H1 (cell line): Measurements from ENCODE around the gene DNAJB12. TPM values are rescaled to one million over a fixed set of nuclear protein-coding genes. Genes with fewer than 3 reads are reported as not detected.

ENCODE experiments used
- CTCF ChIA-PET: fragments of 300-600 bp; sonication (Branson Sonifier 250); formaldehyde crosslinking; loops from one replicate; lab custom pipeline; 2021; ENCODE audit not compliant: partially characterized antibody; lab: Charles Lee
- POLR2A ChIA-PET: fragments of 300-600 bp; sonication (Branson Sonifier 250); formaldehyde crosslinking; loops from one replicate; lab custom pipeline; 2021; ENCODE audit warnings: inconsistent platforms; ENCODE audit not compliant: partially characterized antibody; lab: Charles Lee
- DNase-seq, 2 experiments: peaks; one replicate each; pipeline versions ENCODE4 v3.0.0 to v3.0.0-alpha.2; 2010 to 2022; ENCODE audit warnings: low spot score in 2 of 2, low read depth in 1 of 2, mixed read lengths in 1 of 2
- FAIRE-seq: peaks from 2 replicates; lab custom pipeline; 2011; peaks lifted over from hg19 to GRCh38; lab: Jason Lieb, UNC
- H2AFZ ChIP-seq: 2 replicates; pipeline ENCODE4 v1.8.1; 2012; ENCODE audit warnings: low read length, inconsistent platforms
- H2AK5ac ChIP-seq: 2 replicates; pipeline ENCODE4 v1.6.1; 2013; ENCODE audit warnings: low read depth, low read length
- H2BK120ac ChIP-seq: replicated peaks from 2 replicates; pipeline ENCODE3; 2013; ENCODE audit warnings: low read depth, low read length, inconsistent platforms
- H2BK12ac ChIP-seq: 2 replicates; pipeline ENCODE4 v1.6.1; 2013; ENCODE audit warnings: low read depth, low read length
- H2BK15ac ChIP-seq: 2 replicates; pipeline ENCODE4 v1.6.1; 2013; ENCODE audit warnings: low read length
- H2BK20ac ChIP-seq: 2 replicates; pipeline ENCODE4 v1.6.1; 2013; ENCODE audit warnings: low read length
- H2BK5ac ChIP-seq: 2 replicates; pipeline ENCODE4 v1.6.1; 2013; ENCODE audit warnings: low read depth, low read length
- H3K14ac ChIP-seq: 2 replicates; pipeline ENCODE4 v1.6.1; 2013; ENCODE audit warnings: inconsistent platforms; ENCODE audit not compliant: insufficient read length
- H3K18ac ChIP-seq: 2 replicates; pipeline ENCODE4 v1.6.1; 2013; ENCODE audit warnings: low read length; ENCODE audit errors: extremely low read depth
- H3K23ac ChIP-seq: 2 replicates; pipeline ENCODE4 v1.6.1; 2013; ENCODE audit warnings: inconsistent platforms; ENCODE audit not compliant: insufficient read length
- H3K23me2 ChIP-seq: 2 replicates; pipeline ENCODE4 v1.6.1; 2013; ENCODE audit warnings: low read depth, low read length
- H3K27ac ChIP-seq: 2 replicates; pipeline ENCODE4 v1.6.1; 2011; ENCODE audit warnings: low read depth, low read length, inconsistent platforms
- H3K27me3 ChIP-seq, 4 experiments: replicated peaks in 1 of 4; 1 replicate in 1 of 4; 2 replicates in 3 of 4; pipeline versions ENCODE4 v1.6.1 to v1.8.1; 2011 to 2013; ENCODE audit warnings: low read length in 3 of 4, mild to moderate bottlenecking in 3 of 4, inconsistent platforms in 2 of 4, mixed read lengths in 2 of 4, moderate library complexity in 1 of 4; ENCODE audit not compliant: control insufficient read depth in 3 of 4, insufficient read depth in 3 of 4; ENCODE audit errors: extremely low read depth in 1 of 4
- H3K36me3 ChIP-seq, 4 experiments: 2 replicates each; pipeline versions ENCODE4 v1.6.1 to v1.8.1; 2011 to 2013; ENCODE audit warnings: mild to moderate bottlenecking in 4 of 4, low read length in 3 of 4, moderate library complexity in 2 of 4, control low read depth in 1 of 4, inconsistent platforms in 1 of 4; ENCODE audit not compliant: insufficient read depth in 4 of 4, control insufficient read depth in 2 of 4
- H3K4ac ChIP-seq: replicated peaks from 2 replicates; pipeline ENCODE3; 2013; ENCODE audit warnings: low read length, low read depth, mixed read lengths, inconsistent platforms; ENCODE audit not compliant: insufficient read length
- H3K4me1 ChIP-seq, 4 experiments: replicated peaks in 1 of 4; 1 replicate in 1 of 4; 2 replicates in 3 of 4; pipeline versions ENCODE4 v1.6.1 to v1.8.1; 2011 to 2013; ENCODE audit warnings: low read length in 3 of 4, inconsistent platforms in 2 of 4, mixed read lengths in 1 of 4; ENCODE audit not compliant: insufficient read depth in 4 of 4, control insufficient read depth in 3 of 4
- H3K4me2 ChIP-seq, 2 experiments: 2 replicates each; pipeline versions ENCODE4 v1.6.1 to v1.8.1; 2011 to 2013; ENCODE audit warnings: low read depth in 2 of 2, low read length in 2 of 2, control low read depth in 1 of 2, inconsistent platforms in 1 of 2, mild to moderate bottlenecking in 1 of 2; ENCODE audit not compliant: insufficient read depth in 1 of 2
- H3K4me3 ChIP-seq, 4 experiments: fragments of 200-600, 300-600 bp in 1 of 4; sonication (generic), shearing (Covaris generic), sonication (Bioruptor Twin) in 1 of 4; 2 replicates each; pipeline versions ENCODE4 v1.5.1 to v1.8.1; 2011 to 2016; ENCODE audit warnings: low read length in 4 of 4, low read depth in 3 of 4, control low read depth in 2 of 4, inconsistent platforms in 2 of 4, mild to moderate bottlenecking in 2 of 4, mixed read lengths in 1 of 4, moderate library complexity in 1 of 4; ENCODE audit not compliant: insufficient read depth in 2 of 4; ENCODE audit errors: extremely low read depth in 1 of 4
- H3K56ac ChIP-seq: replicated peaks from 2 replicates; pipeline ENCODE3; 2013; ENCODE audit warnings: low read depth, mild to moderate bottlenecking, mixed read lengths, low read length, inconsistent platforms; ENCODE audit not compliant: insufficient read length
- H3K79me1 ChIP-seq: 2 replicates; pipeline ENCODE4 v1.6.1; 2013; ENCODE audit warnings: low read depth, low read length, control low read depth
- H3K79me2 ChIP-seq, 2 experiments: 2 replicates each; pipeline versions ENCODE4 v1.6.1 to v1.8.1; 2012 to 2013; ENCODE audit warnings: low read length in 2 of 2, mild to moderate bottlenecking in 2 of 2, inconsistent platforms in 1 of 2; ENCODE audit not compliant: insufficient read depth in 2 of 2, control insufficient read depth in 1 of 2
- H3K9ac ChIP-seq, 4 experiments: replicated peaks in 1 of 4; 1 replicate in 1 of 4; 2 replicates in 3 of 4; pipeline versions ENCODE4 v1.6.1 to v1.8.1; 2011 to 2013; ENCODE audit warnings: low read depth in 3 of 4, low read length in 3 of 4, control low read depth in 2 of 4, mild to moderate bottlenecking in 2 of 4, moderate library complexity in 2 of 4, inconsistent platforms in 1 of 4; ENCODE audit errors: extremely low read depth in 1 of 4
- H3K9me3 ChIP-seq, 2 experiments: 2 replicates each; pipeline versions ENCODE4 v1.6.1 to v1.8.1; 2012 to 2013; ENCODE audit warnings: mild to moderate bottlenecking in 2 of 2, moderate library complexity in 2 of 2, control low read depth in 1 of 2, inconsistent platforms in 1 of 2, low read depth in 1 of 2, low read length in 1 of 2, mixed read lengths in 1 of 2; ENCODE audit not compliant: insufficient read depth in 2 of 2
- H4K20me1 ChIP-seq, 2 experiments: replicated peaks in 1 of 2; 2 replicates each; pipeline versions ENCODE3 to v1.8.1; 2011 to 2013; ENCODE audit warnings: inconsistent platforms in 2 of 2, low read length in 2 of 2, mild to moderate bottlenecking in 1 of 2; ENCODE audit not compliant: insufficient read depth in 2 of 2, control insufficient read depth in 1 of 2
- H4K5ac ChIP-seq: 2 replicates; pipeline ENCODE4 v1.6.1; 2013; ENCODE audit warnings: low read length, low read depth, mixed read lengths, inconsistent platforms; ENCODE audit not compliant: insufficient read length
- H4K8ac ChIP-seq: 2 replicates; pipeline ENCODE4 v1.8.0; 2013; ENCODE audit warnings: mild to moderate bottlenecking, moderate library complexity, low read length, inconsistent platforms; ENCODE audit not compliant: insufficient read depth; ENCODE audit errors: extremely low read depth
- H4K91ac ChIP-seq: replicated peaks from 2 replicates; pipeline ENCODE3; 2013; ENCODE audit warnings: low read length, mixed read lengths, inconsistent platforms; ENCODE audit not compliant: insufficient read length
- E2F6 ChIP-seq: IDR thresholded peaks from 2 replicates; pipeline ENCODE4 v1.6.1; 2012; ENCODE audit warnings: inconsistent platforms
- KDM1A ChIP-seq: fragments of 200-600, 300-600 bp; sonication (generic); IDR thresholded peaks from 2 replicates; pipeline ENCODE4 v1.7.1; 2016; ENCODE audit warnings: mild to moderate bottlenecking, low read length, borderline replicate concordance
- NANOG ChIP-seq: IDR thresholded peaks from 2 replicates; pipeline ENCODE4 v1.6.1; 2011; ENCODE audit warnings: low read length, low read depth, mild to moderate bottlenecking, inconsistent platforms; ENCODE audit not compliant: insufficient read depth, poor library complexity, severe bottlenecking
- NRF1 ChIP-seq: IDR thresholded peaks from 2 replicates; pipeline ENCODE4 v1.6.1; 2011; ENCODE audit warnings: mild to moderate bottlenecking, low read depth, low read length, improper control_type of control experiment
- POLR2A ChIP-seq, 2 experiments: IDR thresholded peaks; 1 replicate in 1 of 2; 2 replicates in 1 of 2; pipeline ENCODE4 v1.6.1; 2011; ENCODE audit warnings: low read depth in 2 of 2, low read length in 2 of 2, mild to moderate bottlenecking in 2 of 2; ENCODE audit errors: control extremely low read depth in 1 of 2
- RAD21 ChIP-seq, 2 experiments: IDR thresholded peaks in 1 of 2; conservative IDR thresholded peaks in 1 of 2; 2 replicates each; pipeline ENCODE4 v1.6.1; 2011; ENCODE audit warnings: low read depth in 2 of 2, low read length in 2 of 2, improper control_type of control experiment in 1 of 2, inconsistent platforms in 1 of 2, mild to moderate bottlenecking in 1 of 2, moderate library complexity in 1 of 2
- SIN3A ChIP-seq, 2 experiments: IDR thresholded peaks in 1 of 2; conservative IDR thresholded peaks in 1 of 2; 2 replicates each; pipeline ENCODE4 v1.6.1; 2011 to 2012; ENCODE audit warnings: low read length in 2 of 2, improper control_type of control experiment in 1 of 2, low read depth in 1 of 2, mild to moderate bottlenecking in 1 of 2
- SIRT6 ChIP-seq: IDR thresholded peaks from one replicate; pipeline ENCODE4 v1.7.1; 2012; ENCODE audit warnings: low read length, inconsistent platforms
- SIX5 ChIP-seq: IDR thresholded peaks from 2 replicates; pipeline ENCODE4 v1.6.1; 2011; ENCODE audit warnings: mild to moderate bottlenecking, low read depth, low read length
- SP2 ChIP-seq: IDR thresholded peaks from 2 replicates; pipeline ENCODE4 v1.6.1; 2012; ENCODE audit warnings: mild to moderate bottlenecking, low read length, inconsistent platforms
- SP4 ChIP-seq: IDR thresholded peaks from 2 replicates; pipeline ENCODE4 v1.6.1; 2012; ENCODE audit warnings: low read length, inconsistent platforms
- ZNF274 ChIP-seq: IDR thresholded peaks from 2 replicates; pipeline ENCODE4 v1.7.0; 2012; ENCODE audit warnings: low read length, borderline replicate concordance; ENCODE audit errors: extremely low read depth
- WGBS, 2 experiments: shearing (Covaris generic) in 1 of 2; methylation state at CpG; one replicate each; pipeline versions ENCODE4 v1.1.6 to v1.1.7; 2013 to 2015; ENCODE audit warnings: low lambda C conversion rate in 2 of 2, mixed read lengths in 2 of 2, inconsistent platforms in 1 of 2, low coverage in 1 of 2, missing lambda C conversion rate in 1 of 2; ENCODE audit not compliant: insufficient replicate concordance in 2 of 2, insufficient coverage in 1 of 2, insufficient read length in 1 of 2; ENCODE audit errors: extremely low coverage in 1 of 2, missing lambda C conversion rate in 1 of 2; 5-methylcytosine and 5-hydroxymethylcytosine counted together
- polyA plus RNA-seq, 7 experiments: library from polyadenylated mRNA; depleted of rRNA in 3 of 7; stranded (reverse) in 5 of 7; unstranded in 2 of 7; fragments of >200 nt in 5 of 7; fragments of 200-250 nt in 2 of 7; gene quantifications; 1 replicate in 5 of 7; 2 replicates in 1 of 7; 4 replicates in 1 of 7; pipeline versions ENCODE4 v1.2.1 to v1.2.3, GENCODE V29; 2011 to 2013; ENCODE audit warnings: missing spikeins in 2 of 7, mixed read lengths in 2 of 7
- total RNA-seq: library from RNA; stranded (reverse); fragmentation: NEBNext Ultra II Directional; extraction: Animal tissue kit (Norgen Biotek cat#: 25700); gene quantifications from 2 replicates; pipeline ENCODE4 v1.2.1, GENCODE V29; 2021

Gene DNAJB12
- total and polyA plus RNA-seq, 2 of the 8 experiments (the other 6 are each of a cell fraction or from before 2014, with no cell fraction given): 10.8 to 20.5 TPM

- Histone ChIP-seq H4K8ac (no peak overlapping the region), H4K91ac (no peak overlapping the region), H2BK15ac (no peak overlapping the region), H3K4me1 (peaks cover 0 to 3% (median under 1%) of the 10 kb centered on the region in 4 experiments; a peak in 3 of 7 replicates), H3K4ac (no peak overlapping the region), H3K79me2 (no peaks in the 10 kb centered on the region), H3K14ac (no peak overlapping the region), H3K27ac (no peak overlapping the region), H3K4me2 (no peak overlapping the region), H3K4me3 (no peak overlapping the region), H3K27me3 (no peaks in the 10 kb centered on the region), H2BK12ac (no peak overlapping the region), H3K56ac (no peak overlapping the region), H3K9ac (no peak overlapping the region), H3K23ac (no peak overlapping the region), H4K5ac (no peak overlapping the region), H4K20me1 (no peaks in the 10 kb centered on the region), H3K18ac (no peak overlapping the region), H2AFZ (no peak overlapping the region), H3K79me1 (no peaks in the 10 kb centered on the region), H2BK5ac (no peak overlapping the region), H2AK5ac (no peak overlapping the region), H3K23me2 (no peaks in the 10 kb centered on the region), H3K9me3 (no peaks in the 10 kb centered on the region), H3K36me3 (no peaks in the 10 kb centered on the region), H2BK20ac (no peak overlapping the region), H2BK120ac (no peak overlapping the region)
- FAIRE-seq (no peak), DNase-seq (no peak)
- WGBS, 2 experiments: 65% methylated on average over 3 of the region's 3 CpGs; no CpG with 5 or more reads in 1 of the 2 experiments
- POLR2A ChIA-PET: interaction anchor here (0.6 to 16.4 kb wide), 4 partner anchors 10 to 142 kb away, joined by 3 to 895 read pairs (median 439); partner anchors contain the start of gene DDIT4
- no peak for TF ChIP-seq SIRT6
- no peak for TF ChIP-seq E2F6
- no peak for TF ChIP-seq SIN3A (conservative IDR thresholded peaks at IDR 0.05 in 1 of 2, IDR thresholded peaks at IDR 0.05 in 1 of 2; ENCODE audit: low read depth in 1 of 2, low read length in 2 of 2)
- TF ChIP-seq NRF1: no peak
- TF ChIP-seq POLR2A (IDR thresholded peaks at IDR 0.05; ENCODE audit: control extremely low read depth in 1 of 2, low read depth in 2 of 2, low read length in 2 of 2): no peak
- no peak for TF ChIP-seq NANOG
- TF ChIP-seq SIX5: no peak
- TF ChIP-seq KDM1A: no peak
- no peak for TF ChIP-seq RAD21 (IDR thresholded peaks at IDR 0.05 in 1 of 2, conservative IDR thresholded peaks at IDR 0.05 in 1 of 2; ENCODE audit: low read depth in 2 of 2, low read length in 2 of 2)
- no peak for TF ChIP-seq SP4
- TF ChIP-seq ZNF274: no peak
- no peak for TF ChIP-seq SP2
- CTCF ChIA-PET: interaction anchor here (1.1 to 5.3 kb wide), 3 partner anchors 8 to 45 kb away, joined by 3 to 30 read pairs (median 5); partner anchors contain the start of gene DDIT4
Measured at GRCh38 chr10:72283131-72283530, 71.6 kb downstream of the DNAJB12 start.
